Mammary epithelial cell (primary cell): ENCODE measurements around the gene PAPOLB.

Experiments used
- EZH2 ChIP-seq: IDR thresholded peaks from 2 replicates; pipeline ENCODE4 v1.6.1; 2012; ENCODE audit warnings: low read length, inconsistent platforms, borderline replicate concordance
- TF ChIP-seq, protein P1 (sequence below), 2 donors: IDR thresholded peaks in 1 of 2; conservative IDR thresholded peaks in 1 of 2; 2 replicates each; pipeline ENCODE4 v1.5.1; 2011 to 2012; ENCODE audit warnings: inconsistent platforms in 2 of 2, low read length in 2 of 2, mild to moderate bottlenecking in 2 of 2, control low read depth in 1 of 2, low read depth in 1 of 2; ENCODE audit not compliant: insufficient read depth in 1 of 2; ENCODE audit errors: extremely low read depth in 1 of 2

DNA sequence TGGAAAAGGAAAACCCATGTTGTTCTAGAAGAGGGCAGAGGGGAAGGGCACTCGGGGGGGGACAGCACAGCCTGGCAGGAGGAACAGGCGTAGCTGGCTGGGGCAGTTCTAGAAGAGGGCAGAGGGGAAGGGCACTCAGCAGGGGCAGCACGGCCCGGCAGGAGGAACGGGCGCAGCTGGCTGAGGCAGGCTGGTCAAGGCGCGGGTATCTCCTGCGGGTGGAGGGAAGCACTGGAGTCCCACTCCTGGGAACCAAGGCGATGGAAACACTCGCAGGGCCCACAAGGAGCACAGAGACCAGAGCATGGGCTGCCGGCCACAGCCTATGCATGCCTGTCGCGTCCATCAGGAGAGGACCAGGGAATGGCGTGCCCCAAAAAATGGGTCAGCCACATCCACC lies 36.7 kb downstream of the PAPOLB start:
- TF ChIP-seq, protein P1, sequence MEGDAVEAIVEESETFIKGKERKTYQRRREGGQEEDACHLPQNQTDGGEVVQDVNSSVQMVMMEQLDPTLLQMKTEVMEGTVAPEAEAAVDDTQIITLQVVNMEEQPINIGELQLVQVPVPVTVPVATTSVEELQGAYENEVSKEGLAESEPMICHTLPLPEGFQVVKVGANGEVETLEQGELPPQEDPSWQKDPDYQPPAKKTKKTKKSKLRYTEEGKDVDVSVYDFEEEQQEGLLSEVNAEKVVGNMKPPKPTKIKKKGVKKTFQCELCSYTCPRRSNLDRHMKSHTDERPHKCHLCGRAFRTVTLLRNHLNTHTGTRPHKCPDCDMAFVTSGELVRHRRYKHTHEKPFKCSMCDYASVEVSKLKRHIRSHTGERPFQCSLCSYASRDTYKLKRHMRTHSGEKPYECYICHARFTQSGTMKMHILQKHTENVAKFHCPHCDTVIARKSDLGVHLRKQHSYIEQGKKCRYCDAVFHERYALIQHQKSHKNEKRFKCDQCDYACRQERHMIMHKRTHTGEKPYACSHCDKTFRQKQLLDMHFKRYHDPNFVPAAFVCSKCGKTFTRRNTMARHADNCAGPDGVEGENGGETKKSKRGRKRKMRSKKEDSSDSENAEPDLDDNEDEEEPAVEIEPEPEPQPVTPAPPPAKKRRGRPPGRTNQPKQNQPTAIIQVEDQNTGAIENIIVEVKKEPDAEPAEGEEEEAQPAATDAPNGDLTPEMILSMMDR (conservative IDR thresholded peaks at IDR 0.05 in 1 of 2, IDR thresholded peaks at IDR 0.05 in 1 of 2; ENCODE audit: extremely low read depth in 1 of 2, insufficient read depth in 1 of 2, low read depth in 1 of 2, low read length in 2 of 2): no peak
- no peak for TF ChIP-seq EZH2
